A549 (cell line): ENCODE results near the gene NSMF.

Source experiments
- ATOH8 ChIP-seq: fragments of 250-450 bp; sonication (Bioruptor Pico); IDR thresholded peaks from 2 replicates; pipeline ENCODE4 v1.5.0; 2020; ENCODE audit warnings: low read depth, mild to moderate bottlenecking, moderate library complexity
- CHD2 ChIP-seq: fragments of 150-350 bp; IDR thresholded peaks from 2 replicates; pipeline ENCODE4 v1.6.1; 2014; ENCODE audit warnings: low read length; ENCODE audit not compliant: partially characterized antibody
- CHD4 ChIP-seq: fragments of 200-600 bp; sonication (generic); IDR thresholded peaks from 2 replicates; pipeline ENCODE4 v1.6.1; 2016; ENCODE audit warnings: antibody characterized with exemption, mild to moderate bottlenecking, borderline replicate concordance
- CTCF ChIP-seq: fragments of >200 bp; sonication (Bioruptor Twin); formaldehyde crosslinking; IDR thresholded peaks from 3 replicates; pipeline ENCODE4 v1.5.1; 2016
- EHMT2 ChIP-seq: fragments of 200-600 bp; sonication (generic); IDR thresholded peaks from 2 replicates; pipeline ENCODE4 v1.6.1; 2016; ENCODE audit warnings: antibody characterized with exemption, low read depth, mild to moderate bottlenecking, moderate library complexity
- EP300 ChIP-seq, 2 experiments: fragments of >200 bp; sonication (Bioruptor Twin); formaldehyde crosslinking; IDR thresholded peaks; 2 replicates in 1 of 2; 3 replicates in 1 of 2; pipeline ENCODE4 v1.6.1; 2016 to 2017
- ESRRA ChIP-seq: fragments of 150-350 bp; IDR thresholded peaks from 2 replicates; pipeline ENCODE4 v1.6.1; 2014; ENCODE audit warnings: mild to moderate bottlenecking, low read length, borderline replicate concordance
- MAFK ChIP-seq: fragments of 450-650 bp; IDR thresholded peaks from 2 replicates; pipeline ENCODE4 v1.6.1; 2014; ENCODE audit not compliant: partially characterized antibody
- MAX ChIP-seq: IDR thresholded peaks from 2 replicates; pipeline ENCODE4 v1.6.1; 2012
- MYC ChIP-seq: IDR thresholded peaks from 2 replicates; pipeline ENCODE4 v1.6.1; 2012; ENCODE audit warnings: mild to moderate bottlenecking, inconsistent platforms, low read length, improper control_type of control experiment, borderline replicate concordance
- POLR2A ChIP-seq: IDR thresholded peaks from 2 replicates; pipeline ENCODE4 v1.6.1; 2012; ENCODE audit warnings: mild to moderate bottlenecking, low read length
- RAD21 ChIP-seq, 2 experiments: fragments of >200 bp in 1 of 2; sonication (Bioruptor Twin) in 1 of 2; formaldehyde crosslinking in 1 of 2; IDR thresholded peaks in 1 of 2; conservative IDR thresholded peaks in 1 of 2; 2 replicates in 1 of 2; 3 replicates in 1 of 2; pipeline ENCODE4 v1.6.1; 2012 to 2018; ENCODE audit warnings: inconsistent platforms in 1 of 2
- RFX5 ChIP-seq: fragments of 450-650 bp; IDR thresholded peaks from 2 replicates; pipeline ENCODE4 v1.7.1; 2014; ENCODE audit warnings: antibody characterized with exemption, mild to moderate bottlenecking, moderate library complexity

GRCh38 chr9:137411260-137411644 lies 47.9 kb downstream of the NSMF start:
- TF ChIP-seq EP300 (IDR thresholded peaks at IDR 0.05) (no peak), CTCF (no peak), RFX5 (no peak), CHD2 (no peak), MAX (no peak), MAFK (no peak), CHD4 (no peak), MYC (no peak), ATOH8 (CRISPR knock-in tag) (no peak), RAD21 (conservative IDR thresholded peaks at IDR 0.05 in 1 of 2, IDR thresholded peaks at IDR 0.05 in 1 of 2) (no peak), ESRRA (no peak), EHMT2 (no peak), POLR2A (no peak)
